GM21528 (cell line): Measurements from ENCODE around the gene TGM2.

Source experiments
- ATAC-seq: cut with Tn5 transposase; IDR thresholded peaks from one replicate; pipeline ENCODE4 v1.9.1; 2021; ENCODE audit warnings: mild to moderate bottlenecking, moderate library complexity; ENCODE audit not compliant: unreplicated experiment, low FRiP score

TGM2 gene

GRCh38 chr20:38199501-38200390 lies 34.7 kb upstream of the TGM2 start:
- ATAC-seq, result no peak

- ATAC-seq, result no peak
Observed at GRCh38 chr20:38198238-38198861, 33.3 kb upstream of the TGM2 start.

GRCh38 chr20:38197619-38198018 lies 32.5 kb upstream of the TGM2 start:
- ATAC-seq, result no peak

GRCh38 chr20:38197217-38197616 lies 32.1 kb upstream of the TGM2 start:
- no peak for ATAC-seq

- no peak for ATAC-seq
Observed at GRCh38 chr20:38196592-38196991, 31.5 kb upstream of the TGM2 start.

GRCh38 chr20:38196076-38196475 lies 31.0 kb upstream of the TGM2 start:
- no peak for ATAC-seq

GRCh38 chr20:38195521-38195920 lies 30.5 kb upstream of the TGM2 start:
- ATAC-seq, result no peak

GRCh38 chr20:38194971-38195504 lies 30.0 kb upstream of the TGM2 start:
- no peak for ATAC-seq

- no peak for ATAC-seq
Observed at GRCh38 chr20:38193586-38194105, 28.6 kb upstream of the TGM2 start.

- no peak for ATAC-seq
Observed at GRCh38 chr20:38192323-38192885, 27.3 kb upstream of the TGM2 start.

GRCh38 chr20:38191654-38192053 lies 26.6 kb upstream of the TGM2 start:
- no peak for ATAC-seq

- ATAC-seq, result no peak
Observed at GRCh38 chr20:38190936-38191371, 25.9 kb upstream of the TGM2 start.

GRCh38 chr20:38190166-38190565 lies 25.1 kb upstream of the TGM2 start:
- no peak for ATAC-seq

GRCh38 chr20:38187517-38187916 lies 22.4 kb upstream of the TGM2 start:
- no peak for ATAC-seq

GRCh38 chr20:38186788-38187221 lies 21.7 kb upstream of the TGM2 start:
- no peak for ATAC-seq

- no peak for ATAC-seq
Observed at GRCh38 chr20:38184101-38184500, 19.0 kb upstream of the TGM2 start.

- no peak for ATAC-seq
Observed at GRCh38 chr20:38181971-38182370, 16.9 kb upstream of the TGM2 start.

GRCh38 chr20:38181207-38181801 lies 16.2 kb upstream of the TGM2 start:
- ATAC-seq, result no peak

- ATAC-seq, result no peak
Observed at GRCh38 chr20:38180781-38181180, 15.7 kb upstream of the TGM2 start.

- ATAC-seq, result no peak
Observed at GRCh38 chr20:38179846-38180245, 14.8 kb upstream of the TGM2 start.

GRCh38 chr20:38178581-38178980 lies 13.5 kb upstream of the TGM2 start:
- no peak for ATAC-seq
